Mucosa of descending colon (tissue), 3 donors: ENCODE data around the gene IPO5. TPM values are rescaled to one million over a fixed set of nuclear protein-coding genes. Genes with fewer than 3 reads are reported as not detected.

Experiments used
- ATAC-seq: fragments of 200-7000 bp; cut with Tn5 transposase; one replicate; pipeline ENCODE4 v1.9.1; 2020; ENCODE audit warnings: mild to moderate bottlenecking, moderate library complexity
- DNase-seq, 3 donors: peaks; one replicate each; pipeline ENCODE4 v3.0.0-alpha.2; 2020
- H3K36me3 ChIP-seq: fragments of 200-600 bp; one replicate; pipeline ENCODE4 v1.8.0; 2021; ENCODE audit warnings: low read depth, mild to moderate bottlenecking
- H3K4me1 ChIP-seq: fragments of 200-600 bp; one replicate; pipeline ENCODE4 v1.8.0; 2021; ENCODE audit warnings: low read depth, mild to moderate bottlenecking
- H3K4me3 ChIP-seq: fragments of 200-600 bp; one replicate; pipeline ENCODE4 v1.8.0; 2021; ENCODE audit warnings: mild to moderate bottlenecking
- H3K9me3 ChIP-seq: fragments of 200-600 bp; one replicate; pipeline ENCODE4 v1.8.0; 2021; ENCODE audit warnings: mild to moderate bottlenecking
- intact Hi-C, 2 donors: fragments of 100-400 bp; cut with DNase I in 1 of 2; cut with micrococcal nuclease in 1 of 2; formaldehyde crosslinking; loops; one replicate each; pipeline versions ENCODE4 v1.11.0 to v1.11.1; 2022; cut with DNase I, micrococcal nuclease
- total RNA-seq, 3 donors: library from RNA; stranded (reverse); fragmentation: NEBNext Ultra II Directional in 2 of 3; extraction: Animal tissue kit (Norgen Biotek cat#: 25700) in 2 of 3; gene quantifications; one replicate each; pipeline versions ENCODE4 v1.2.1 to v1.2.4, GENCODE V29; 2021 to 2023
- TF ChIP-seq, protein P1 (sequence below): fragments of 200-600 bp; IDR thresholded peaks from one replicate; pipeline ENCODE4 v1.8.0; 2022; ENCODE audit warnings: antibody characterized with exemption, mild to moderate bottlenecking
- donor health status: DM: no; HTN: no; CAD: no; lungs with moderate emphysema.
- donor health status: DM: no; HTN: no; CAD: no.
- donor health status: DM: no; HTN: yes; CAD: no.

Gene IPO5
- total RNA-seq, 3 donors from 2014 or later = 66.6 to 112 (median 68.3) TPM

DNA sequence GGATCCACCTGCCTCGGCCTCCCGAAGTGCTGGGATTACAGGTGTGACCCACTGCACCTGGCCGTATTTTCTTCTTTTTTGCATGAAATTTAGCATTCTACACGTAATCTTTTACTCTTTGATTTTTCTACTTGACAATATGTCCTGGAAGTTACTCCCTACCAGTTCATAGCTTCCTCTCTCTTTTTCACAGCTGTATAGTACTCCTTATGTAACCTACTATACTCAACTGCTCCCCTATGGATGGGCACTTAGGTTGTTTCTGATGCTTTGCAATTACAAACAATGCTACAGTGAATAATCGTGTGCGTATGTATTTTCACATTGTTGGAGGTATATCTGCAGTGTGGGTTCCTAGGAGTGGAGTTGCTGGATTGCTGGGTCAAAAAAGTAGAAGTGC is 98.9 kb downstream of the IPO5 start:
- Histone ChIP-seq H3K4me1 (no peaks in the 10 kb centered on the region), H3K4me3 (no peak overlapping the region), H3K36me3 (no peaks in the 10 kb centered on the region), H3K9me3 (no peaks in the 10 kb centered on the region)
- intact Hi-C loops = no loop called here
- DNase-seq (no peak), ATAC-seq (no peak)
- TF ChIP-seq, protein P1, sequence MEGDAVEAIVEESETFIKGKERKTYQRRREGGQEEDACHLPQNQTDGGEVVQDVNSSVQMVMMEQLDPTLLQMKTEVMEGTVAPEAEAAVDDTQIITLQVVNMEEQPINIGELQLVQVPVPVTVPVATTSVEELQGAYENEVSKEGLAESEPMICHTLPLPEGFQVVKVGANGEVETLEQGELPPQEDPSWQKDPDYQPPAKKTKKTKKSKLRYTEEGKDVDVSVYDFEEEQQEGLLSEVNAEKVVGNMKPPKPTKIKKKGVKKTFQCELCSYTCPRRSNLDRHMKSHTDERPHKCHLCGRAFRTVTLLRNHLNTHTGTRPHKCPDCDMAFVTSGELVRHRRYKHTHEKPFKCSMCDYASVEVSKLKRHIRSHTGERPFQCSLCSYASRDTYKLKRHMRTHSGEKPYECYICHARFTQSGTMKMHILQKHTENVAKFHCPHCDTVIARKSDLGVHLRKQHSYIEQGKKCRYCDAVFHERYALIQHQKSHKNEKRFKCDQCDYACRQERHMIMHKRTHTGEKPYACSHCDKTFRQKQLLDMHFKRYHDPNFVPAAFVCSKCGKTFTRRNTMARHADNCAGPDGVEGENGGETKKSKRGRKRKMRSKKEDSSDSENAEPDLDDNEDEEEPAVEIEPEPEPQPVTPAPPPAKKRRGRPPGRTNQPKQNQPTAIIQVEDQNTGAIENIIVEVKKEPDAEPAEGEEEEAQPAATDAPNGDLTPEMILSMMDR = no peak

DNA sequence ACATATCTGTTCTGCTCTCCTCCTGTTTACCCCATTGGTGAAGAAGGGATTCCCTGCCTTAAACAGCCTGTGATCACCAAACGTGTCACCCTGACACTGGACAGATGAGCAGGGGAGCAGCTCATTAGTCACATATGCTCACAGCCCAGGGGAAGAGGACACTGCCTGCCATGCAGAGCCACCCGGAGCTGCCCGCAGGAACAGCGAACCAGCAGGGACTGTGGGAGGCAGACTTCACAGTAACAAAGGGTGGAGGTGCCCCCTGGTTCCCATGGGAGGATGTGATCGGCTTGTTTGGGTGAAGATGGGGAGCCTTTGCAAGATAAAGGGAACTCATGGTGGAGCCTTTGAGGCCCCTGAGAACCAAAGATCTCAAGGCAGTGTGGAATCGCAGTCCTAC is 100.8 kb downstream of the IPO5 start:
- TF ChIP-seq, protein P1 = no peak
- ATAC-seq (no peak), DNase-seq (no peak)
- H3K9me3 ChIP-seq = no peaks in the 10 kb centered on the region
- no peaks in the 10 kb centered on the region for H3K36me3 ChIP-seq
- intact Hi-C loops = no loop called here
- H3K4me3 ChIP-seq = no peak overlapping the region
- no peaks in the 10 kb centered on the region for H3K4me1 ChIP-seq

DNA sequence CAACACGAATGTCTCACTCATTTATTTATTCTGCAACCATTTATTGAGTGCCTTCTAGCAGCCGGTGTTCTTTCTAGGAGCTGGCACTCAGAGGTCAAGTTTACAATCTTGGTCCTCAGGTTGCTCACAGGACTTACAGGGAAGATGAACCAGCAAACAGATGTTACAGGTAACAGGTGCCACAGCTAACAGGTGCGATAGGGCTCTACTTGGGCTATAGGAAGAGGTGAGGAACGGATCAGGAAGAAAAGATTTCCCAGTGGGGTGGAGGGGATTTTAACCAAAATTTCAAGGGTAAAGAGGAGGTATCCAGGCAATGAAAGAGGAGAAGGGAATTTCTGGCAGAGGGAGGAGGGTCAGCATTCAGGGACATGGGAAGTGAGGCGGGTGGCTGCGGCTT is 102.1 kb downstream of the IPO5 start:
- no peaks in the 10 kb centered on the region for H3K4me1 ChIP-seq
- no peaks in the 10 kb centered on the region for H3K36me3 ChIP-seq
- ATAC-seq (no peak), DNase-seq (no peak)
- intact Hi-C loops = no loop called here
- no peak overlapping the region for H3K4me3 ChIP-seq
- TF ChIP-seq, protein P1 = no peak
- H3K9me3 ChIP-seq = no peaks in the 10 kb centered on the region

DNA sequence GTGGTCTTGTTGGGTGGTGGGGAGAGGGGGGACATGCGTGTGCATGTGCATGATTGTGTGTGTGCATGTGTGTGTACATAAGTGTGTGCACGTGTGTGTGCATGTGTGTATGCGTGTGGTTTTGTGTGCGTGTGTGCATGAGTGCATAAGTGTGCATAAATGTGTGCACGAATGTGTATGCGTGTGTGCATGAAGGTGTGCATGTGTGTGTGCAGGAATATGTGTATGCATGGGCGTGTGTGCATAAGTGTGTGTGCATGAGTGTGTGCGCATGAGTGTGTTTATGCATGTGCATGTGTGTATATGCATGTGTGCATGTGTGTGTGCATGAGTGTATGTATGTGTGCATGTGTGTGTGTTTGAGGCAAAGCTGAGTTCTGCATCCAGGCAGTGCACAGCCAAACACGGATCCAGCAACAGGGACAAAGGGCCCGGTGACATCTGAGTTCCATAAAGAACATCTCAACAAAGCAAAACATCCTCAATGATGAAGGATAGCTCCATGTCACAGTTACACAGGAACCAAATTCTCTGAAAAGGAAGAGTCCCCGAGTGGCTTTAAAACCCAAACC is 103.5 kb downstream of the IPO5 start:
- Histone ChIP-seq H3K9me3 (no peaks in the 10 kb centered on the region), H3K4me3 (no peak overlapping the region), H3K4me1 (no peaks in the 10 kb centered on the region), H3K36me3 (no peaks in the 10 kb centered on the region)
- DNase-seq (no peak), ATAC-seq (no peak)
- intact Hi-C loops = no loop called here
- TF ChIP-seq, protein P1 = no peak

DNA sequence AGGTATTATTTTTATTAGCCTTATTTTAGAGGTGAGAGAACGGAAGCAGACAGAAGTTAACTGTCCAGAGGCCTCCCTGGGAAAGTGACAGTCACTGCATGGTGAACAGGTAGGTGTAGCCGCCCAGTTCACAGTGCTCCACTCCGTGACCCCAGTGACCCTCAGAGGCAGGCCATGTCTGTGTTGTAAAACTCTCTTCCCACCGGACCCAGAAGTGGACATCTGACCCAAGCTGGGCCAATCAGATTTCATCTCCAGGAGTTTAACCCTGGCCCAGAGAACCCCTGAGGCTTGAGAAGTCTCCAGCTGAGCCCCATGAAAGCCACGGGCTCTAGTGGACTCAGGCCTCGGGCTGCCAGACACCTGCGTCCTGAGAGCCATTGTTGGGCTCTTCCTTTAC is 105.8 kb downstream of the IPO5 start:
- DNase-seq (no peak), ATAC-seq (no peak)
- intact Hi-C loops = no loop called here

More for the DNA sequence above, 105.8 kb downstream of the IPO5 start:
- TF ChIP-seq, protein P1 = no peak
- Histone ChIP-seq H3K36me3 (no peaks in the 10 kb centered on the region), H3K4me1 (no peaks in the 10 kb centered on the region), H3K4me3 (no peak overlapping the region), H3K9me3 (no peaks in the 10 kb centered on the region)
